ENCODE data around the gene POMT2. TPM values are rescaled to one million over a fixed set of nuclear protein-coding genes. Genes with fewer than 3 reads are reported as not detected.

POMT2 gene
- total RNA-seq, 1 donor from 2014 or later, result 19.9 TPM

Small RNA genes lying within 50 kb of the gene (microRNA-seq; reads per million reads assigned to microRNA genes)
- not detected for gene MIR1260A

Other genes starting within 250 kb of the POMT2 start
- 45.9 TPM for gene CIPC, start 222.6 kb downstream of the POMT2 start, total RNA-seq
- gene ZDHHC22, start 179.1 kb downstream of the POMT2 start, total RNA-seq, result not detected
- 0.46 TPM for gene TMEM63C, start 139.1 kb downstream of the POMT2 start, total RNA-seq
- not detected for gene NGB, start 49.7 kb downstream of the POMT2 start, total RNA-seq
- 10.9 TPM for gene GSTZ1, start 153 bp upstream of the POMT2 start, total RNA-seq
- gene TMED8, start 56.2 kb upstream of the POMT2 start, total RNA-seq, result 5.6 TPM
- 0.11 TPM for gene SAMD15, start 56.5 kb upstream of the POMT2 start, total RNA-seq
- not detected for gene NOXRED1, start 102.6 kb upstream of the POMT2 start, total RNA-seq
- 12.5 TPM for gene VIPAS39, start 136.7 kb upstream of the POMT2 start, total RNA-seq
- gene AHSA1, start 137.2 kb upstream of the POMT2 start, total RNA-seq, result 138 TPM
- not detected for gene ISM2, start 177.9 kb upstream of the POMT2 start, total RNA-seq

Data from cardiac septum (tissue), 1 donor.